Cardiac septum (tissue), 1 donor: Measurements from ENCODE around the gene LCORL. TPM values are rescaled to one million over a fixed set of nuclear protein-coding genes. Genes with fewer than 3 reads are reported as not detected.

Experiments used
- DNase-seq: peaks from one replicate; pipeline ENCODE4 v3.0.0-alpha.2; 2020; ENCODE audit warnings: low spot score
- intact Hi-C: fragments of 100-400 bp; cut with DNase I; formaldehyde crosslinking; loops from one replicate; pipeline ENCODE4 v1.14.0; 2022
- total RNA-seq: library from RNA; stranded (reverse); fragmentation: NEBNext Ultra II Directional; extraction: Animal tissue kit (Norgen Biotek cat#: 25700); gene quantifications from one replicate; pipeline ENCODE4 v1.2.1, GENCODE V29; 2021
- donor health status: DM: no; HTN: no; CAD: no.

The LCORL gene
- total RNA-seq, 1 donor from 2014 or later: 5.5 TPM

DNA sequence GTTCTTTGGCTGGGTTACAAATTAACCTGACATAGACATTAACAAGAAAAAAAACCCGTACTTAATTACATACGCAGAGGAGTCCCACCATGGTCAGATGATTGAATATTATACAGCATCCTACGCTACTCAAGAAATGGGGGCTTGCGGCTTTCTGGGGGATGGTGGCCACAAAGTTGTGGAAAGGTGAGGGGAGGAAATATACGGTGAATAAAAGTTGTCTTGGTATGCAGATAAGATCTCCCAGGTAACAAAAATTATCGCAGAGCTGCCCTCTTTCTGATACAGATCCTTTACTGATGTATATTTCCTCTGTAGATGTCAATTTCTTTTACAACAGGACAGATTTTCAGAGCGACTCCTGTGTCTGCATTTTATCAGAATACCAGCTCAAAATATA, 211.9 kb downstream of the LCORL start:
- intact Hi-C loops: loop anchor here (1.0 to 10.0 kb wide), 4 partner anchors 195 to 262 kb away; partner anchors contain the start of genes LAP3 and MED28
- DNase-seq: no peak

DNA sequence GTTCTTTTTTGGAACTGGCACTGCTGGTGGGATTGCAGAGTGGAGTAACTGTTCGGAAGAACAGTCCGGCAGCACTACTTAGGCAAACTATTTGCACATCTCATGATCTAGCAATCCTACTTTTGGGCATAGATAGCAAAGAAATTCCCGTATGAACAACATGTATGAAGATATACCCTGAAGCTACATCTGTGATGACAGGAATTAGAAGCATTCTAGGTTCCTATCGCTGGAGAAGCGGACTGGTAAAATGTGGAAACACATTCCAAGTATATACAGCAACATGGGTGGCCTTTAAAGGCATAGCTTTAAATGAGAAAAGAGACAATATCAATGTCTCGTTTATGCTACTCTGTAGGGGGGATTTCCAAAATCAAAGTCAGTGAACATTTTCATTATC, 214.1 kb downstream of the LCORL start:
- DNase-seq: no peak
- intact Hi-C loops: loop anchor here (5.0 to 10.0 kb wide), 2 partner anchors 193 to 260 kb away; partner anchors contain the start of gene MED28

GRCh38 chr4:17805580-17806155, 215.9 kb downstream of the LCORL start:
- no peak for DNase-seq
- intact Hi-C loops: loop anchor here (5.0 to 10.0 kb wide), 2 partner anchors 191 to 258 kb away; partner anchors contain the start of gene MED28

DNA sequence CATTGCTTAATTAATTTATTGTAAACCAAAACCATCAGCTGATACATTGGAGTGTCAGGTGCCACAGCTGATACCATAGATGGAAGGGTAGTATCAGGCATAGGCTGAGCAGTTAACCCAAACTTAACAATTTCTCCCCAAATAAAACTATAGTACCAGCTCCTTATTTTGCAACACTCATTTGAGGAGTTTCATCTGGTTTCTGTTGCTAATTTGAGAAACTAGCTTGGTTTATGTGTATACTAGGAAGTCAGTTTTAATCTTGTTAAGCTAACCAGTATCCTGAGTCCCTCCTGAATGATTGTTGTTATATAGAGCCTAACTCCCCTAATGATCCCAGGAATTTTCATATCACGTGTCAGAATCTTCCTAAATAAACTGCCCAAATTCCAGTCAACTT, 223.7 kb downstream of the LCORL start:
- intact Hi-C loops: no loop called here
- no peak for DNase-seq

DNA sequence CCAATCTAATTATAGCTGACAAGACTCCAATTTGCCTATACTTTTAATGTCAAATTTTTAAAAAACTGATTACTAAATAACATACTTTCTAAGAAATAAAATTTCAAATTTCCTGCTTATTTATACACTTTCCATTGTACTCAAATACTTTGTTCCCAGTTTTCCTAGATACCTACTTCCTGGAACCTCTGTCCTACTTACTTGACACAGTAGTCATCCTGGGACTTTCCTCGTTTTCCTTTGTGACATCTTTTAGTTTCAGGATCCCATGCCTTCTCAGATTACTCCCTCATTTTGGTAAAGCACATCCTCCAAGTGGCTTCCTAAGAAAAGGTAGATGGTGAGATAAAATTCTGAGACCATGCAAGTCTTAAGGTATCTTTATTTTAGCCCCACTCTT, 226.8 kb downstream of the LCORL start:
- no peak for DNase-seq
- intact Hi-C loops: no loop called here

Other genes starting within 250 kb of the LCORL start
- 0.03 TPM for gene FAM184B, start 240.1 kb downstream of the LCORL start, total RNA-seq
- gene DCAF16, start 211.0 kb downstream of the LCORL start, total RNA-seq: 17.9 TPM
- 0.24 TPM for gene NCAPG, start 210.8 kb downstream of the LCORL start, total RNA-seq